Stimulated activated naive CD8-positive, alpha-beta T cell treated with anti-CD3 and anti-CD28 coated beads, Interleukin-15, Interleukin-2, amounts not matched to agents 100 ng/mL and 50 ng/mL, for 24 hours (primary cell): ENCODE data around the gene SULT1E1.

Experiments used
- H3K27ac Mint-ChIP-seq: one replicate; pipeline ENCODE4 v1.8.0; 2021; ENCODE audit warnings: mild to moderate bottlenecking, mixed read lengths
- H3K27me3 Mint-ChIP-seq: one replicate; pipeline ENCODE4 v1.8.0; 2021; ENCODE audit warnings: mixed read lengths
- H3K36me3 Mint-ChIP-seq: one replicate; pipeline ENCODE4 v1.8.0; 2021; ENCODE audit warnings: low read depth, mixed read lengths
- H3K4me1 Mint-ChIP-seq: one replicate; pipeline ENCODE4 v1.8.0; 2021; ENCODE audit warnings: low read depth, mixed read lengths
- H3K4me3 Mint-ChIP-seq: one replicate; pipeline ENCODE4 v1.8.0; 2021; ENCODE audit warnings: mild to moderate bottlenecking, mixed read lengths
- H3K9me3 Mint-ChIP-seq: one replicate; pipeline ENCODE4 v1.8.0; 2021; ENCODE audit warnings: mixed read lengths

Gene SULT1E1

GRCh38 chr4:69860521-69861298 lies 765 bp upstream of the SULT1E1 start:
- Mint-ChIP-seq H3K27ac (no peak overlapping the region), H3K9me3 (peaks cover 4% of the 10 kb centered on the region), H3K4me3 (no peak overlapping the region), H3K36me3 (no peaks in the 10 kb centered on the region), H3K4me1 (no peaks in the 10 kb centered on the region), H3K27me3 (no peaks in the 10 kb centered on the region)

GRCh38 chr4:69859140-69859685 lies 732 bp downstream of the SULT1E1 start:
- H3K4me3 Mint-ChIP-seq, result no peak overlapping the region

GRCh38 chr4:69858690-69859089 lies 1.3 kb downstream of the SULT1E1 start:
- H3K4me3 Mint-ChIP-seq, result no peak overlapping the region
- H3K36me3 Mint-ChIP-seq, result no peaks in the 10 kb centered on the region
- H3K4me1 Mint-ChIP-seq, result no peaks in the 10 kb centered on the region
- H3K27ac Mint-ChIP-seq, result no peak overlapping the region
- no peaks in the 10 kb centered on the region for H3K27me3 Mint-ChIP-seq
- peaks cover 4% of the 10 kb centered on the region for H3K9me3 Mint-ChIP-seq

More at GRCh38 chr4:69859140-69859685, 732 bp downstream of the SULT1E1 start:
- H3K27me3 Mint-ChIP-seq, result no peaks in the 10 kb centered on the region
- H3K9me3 Mint-ChIP-seq, result peaks cover 4% of the 10 kb centered on the region
- no peaks in the 10 kb centered on the region for H3K4me1 Mint-ChIP-seq
- no peaks in the 10 kb centered on the region for H3K36me3 Mint-ChIP-seq
- H3K27ac Mint-ChIP-seq, result no peak overlapping the region

GRCh38 chr4:69855822-69856221 lies 4.1 kb downstream of the SULT1E1 start:
- H3K27me3 Mint-ChIP-seq, result no peaks in the 10 kb centered on the region
- peaks cover 4% of the 10 kb centered on the region for H3K9me3 Mint-ChIP-seq
- no peak overlapping the region for H3K27ac Mint-ChIP-seq
- H3K4me1 Mint-ChIP-seq, result no peaks in the 10 kb centered on the region
- no peak overlapping the region for H3K4me3 Mint-ChIP-seq
- H3K36me3 Mint-ChIP-seq, result no peaks in the 10 kb centered on the region

- Mint-ChIP-seq H3K4me1 (no peaks in the 10 kb centered on the region), H3K27me3 (no peaks in the 10 kb centered on the region), H3K36me3 (no peaks in the 10 kb centered on the region), H3K9me3 (no peaks in the 10 kb centered on the region), H3K27ac (no peak overlapping the region), H3K4me3 (no peak overlapping the region)
These were observed 10.0 kb downstream of the SULT1E1 start for GRCh38 chr4:69849969-69850368.

GRCh38 chr4:69849297-69849696 lies 10.6 kb downstream of the SULT1E1 start:
- H3K36me3 Mint-ChIP-seq, result no peaks in the 10 kb centered on the region
- H3K27me3 Mint-ChIP-seq, result no peaks in the 10 kb centered on the region
- H3K4me3 Mint-ChIP-seq, result no peak overlapping the region
- H3K4me1 Mint-ChIP-seq, result no peaks in the 10 kb centered on the region
- no peak overlapping the region for H3K27ac Mint-ChIP-seq
- H3K9me3 Mint-ChIP-seq, result no peaks in the 10 kb centered on the region

GRCh38 chr4:69848028-69848427 lies 11.9 kb downstream of the SULT1E1 start:
- Mint-ChIP-seq H3K9me3 (no peaks in the 10 kb centered on the region), H3K27ac (no peak overlapping the region), H3K36me3 (no peaks in the 10 kb centered on the region), H3K4me1 (no peaks in the 10 kb centered on the region), H3K27me3 (no peaks in the 10 kb centered on the region), H3K4me3 (no peak overlapping the region)

- H3K4me3 Mint-ChIP-seq, result no peak overlapping the region
- no peaks in the 10 kb centered on the region for H3K36me3 Mint-ChIP-seq
- no peaks in the 10 kb centered on the region for H3K4me1 Mint-ChIP-seq
- H3K27me3 Mint-ChIP-seq, result no peaks in the 10 kb centered on the region
- no peak overlapping the region for H3K27ac Mint-ChIP-seq
- H3K9me3 Mint-ChIP-seq, result no peaks in the 10 kb centered on the region
These were observed 16.0 kb downstream of the SULT1E1 start for GRCh38 chr4:69843932-69844331.

GRCh38 chr4:69843301-69843700 lies 16.6 kb downstream of the SULT1E1 start:
- no peak overlapping the region for H3K27ac Mint-ChIP-seq
- no peaks in the 10 kb centered on the region for H3K27me3 Mint-ChIP-seq
- no peaks in the 10 kb centered on the region for H3K9me3 Mint-ChIP-seq
- H3K4me3 Mint-ChIP-seq, result no peak overlapping the region
- no peaks in the 10 kb centered on the region for H3K36me3 Mint-ChIP-seq
- no peaks in the 10 kb centered on the region for H3K4me1 Mint-ChIP-seq

- Mint-ChIP-seq H3K4me3 (no peak overlapping the region), H3K27me3 (no peaks in the 10 kb centered on the region), H3K9me3 (no peaks in the 10 kb centered on the region), H3K36me3 (no peaks in the 10 kb centered on the region), H3K4me1 (no peaks in the 10 kb centered on the region), H3K27ac (no peak overlapping the region)
These were observed 21.0 kb downstream of the SULT1E1 start for GRCh38 chr4:69838977-69839376.

GRCh38 chr4:69836287-69836686 lies 23.7 kb downstream of the SULT1E1 start:
- peaks cover 3% of the 10 kb centered on the region for H3K27me3 Mint-ChIP-seq
- H3K27ac Mint-ChIP-seq, result no peak overlapping the region
- H3K4me3 Mint-ChIP-seq, result no peak overlapping the region
- H3K9me3 Mint-ChIP-seq, result no peaks in the 10 kb centered on the region
- H3K36me3 Mint-ChIP-seq, result no peaks in the 10 kb centered on the region
- H3K4me1 Mint-ChIP-seq, result peaks cover 9% of the 10 kb centered on the region

GRCh38 chr4:69835766-69836165 lies 24.2 kb downstream of the SULT1E1 start:
- peaks cover 3% of the 10 kb centered on the region for H3K27me3 Mint-ChIP-seq
- H3K4me3 Mint-ChIP-seq, result no peak overlapping the region
- H3K36me3 Mint-ChIP-seq, result no peaks in the 10 kb centered on the region
- H3K9me3 Mint-ChIP-seq, result no peaks in the 10 kb centered on the region
- H3K27ac Mint-ChIP-seq, result no peak overlapping the region
- peaks cover 12% of the 10 kb centered on the region for H3K4me1 Mint-ChIP-seq

GRCh38 chr4:69833251-69833650 lies 26.7 kb downstream of the SULT1E1 start:
- Mint-ChIP-seq H3K36me3 (no peaks in the 10 kb centered on the region), H3K27ac (no peak overlapping the region), H3K27me3 (peaks cover 3% of the 10 kb centered on the region), H3K9me3 (no peaks in the 10 kb centered on the region), H3K4me3 (no peak overlapping the region), H3K4me1 (peaks cover 12% of the 10 kb centered on the region)

GRCh38 chr4:69832326-69833030 lies 27.5 kb downstream of the SULT1E1 start:
- Mint-ChIP-seq H3K4me3 (no peak overlapping the region), H3K4me1 (peaks cover 12% of the 10 kb centered on the region), H3K9me3 (no peaks in the 10 kb centered on the region), H3K27me3 (peaks cover 3% of the 10 kb centered on the region), H3K36me3 (no peaks in the 10 kb centered on the region), H3K27ac (no peak overlapping the region)

- Mint-ChIP-seq H3K9me3 (no peaks in the 10 kb centered on the region), H3K27me3 (peaks cover 3% of the 10 kb centered on the region), H3K36me3 (no peaks in the 10 kb centered on the region), H3K4me3 (peak overlapping the region; percentile 82), H3K4me1 (peaks cover 12% of the 10 kb centered on the region), H3K27ac (peak overlapping the region; percentile 43)
These were observed 28.2 kb downstream of the SULT1E1 start for GRCh38 chr4:69831646-69832325.
